ENCODE measurements around the gene GPR176. TPM values are rescaled to one million over a fixed set of nuclear protein-coding genes. Genes with fewer than 3 reads are reported as not detected.

The GPR176 gene
- total RNA-seq, 1 donor, result 173 TPM

GRCh38 chr15:39855400-39855799 is 64.7 kb downstream of the GPR176 start:
- H2AFZ ChIP-seq (ENCODE audit: low read length), result no peak overlapping the region
- no peak for DNase-seq (ENCODE audit: insufficient read length, low spot score, missing footprints)
- H3K4me3 ChIP-seq (ENCODE audit: insufficient read depth, low read length), result no peak overlapping the region
- H3K4me2 ChIP-seq (ENCODE audit: insufficient read depth, low read length), result no peak overlapping the region
- no peak for TF ChIP-seq CTCF (IDR thresholded peaks at IDR 0.05; ENCODE audit: extremely low read depth, low read depth, low read length)
- H4K20me1 ChIP-seq (ENCODE audit: insufficient read depth, low read length), result peaks cover 27% of the 10 kb centered on the region
- H3K4me1 ChIP-seq (ENCODE audit: insufficient read depth, low read length), result peaks cover 39% of the 10 kb centered on the region
- peaks cover 6% of the 10 kb centered on the region for H3K36me3 ChIP-seq (ENCODE audit: insufficient read depth, low read length)
- peaks cover 89% of the 10 kb centered on the region for H3K79me2 ChIP-seq (ENCODE audit: insufficient read depth, low read length)
- H3K27ac ChIP-seq (ENCODE audit: low read depth, low read length), result no peak overlapping the region
- H3K9me3 ChIP-seq (ENCODE audit: low read depth, low read length), result no peaks in the 10 kb centered on the region
- no peaks in the 10 kb centered on the region for H3K27me3 ChIP-seq (ENCODE audit: insufficient read depth, low read length)

- no peak for TF ChIP-seq CTCF (IDR thresholded peaks at IDR 0.05; ENCODE audit: extremely low read depth, low read depth, low read length)
- peaks cover 39% of the 10 kb centered on the region for H3K4me1 ChIP-seq (ENCODE audit: insufficient read depth, low read length)
- no peak overlapping the region for H3K4me3 ChIP-seq (ENCODE audit: insufficient read depth, low read length)
- peak overlapping the region; percentile 34 for H3K27ac ChIP-seq (ENCODE audit: low read depth, low read length)
- no peaks in the 10 kb centered on the region for H3K9me3 ChIP-seq (ENCODE audit: low read depth, low read length)
- peaks cover 27% of the 10 kb centered on the region for H4K20me1 ChIP-seq (ENCODE audit: insufficient read depth, low read length)
- no peaks in the 10 kb centered on the region for H3K27me3 ChIP-seq (ENCODE audit: insufficient read depth, low read length)
- H2AFZ ChIP-seq (ENCODE audit: low read length), result no peak overlapping the region
- peaks cover 90% of the 10 kb centered on the region for H3K79me2 ChIP-seq (ENCODE audit: insufficient read depth, low read length)
- peaks cover 6% of the 10 kb centered on the region for H3K36me3 ChIP-seq (ENCODE audit: insufficient read depth, low read length)
- DNase-seq (ENCODE audit: insufficient read length, low spot score, missing footprints), result no peak
- H3K4me2 ChIP-seq (ENCODE audit: insufficient read depth, low read length), result peak overlapping the region; percentile 7
Observed at GRCh38 chr15:39854161-39854560, 65.9 kb downstream of the GPR176 start.

GRCh38 chr15:39852250-39852649 is 67.8 kb downstream of the GPR176 start:
- Histone ChIP-seq H4K20me1 (ENCODE audit: insufficient read depth, low read length) (peaks cover 27% of the 10 kb centered on the region), H3K79me2 (ENCODE audit: insufficient read depth, low read length) (peaks cover 94% of the 10 kb centered on the region)

GRCh38 chr15:39851500-39852092 is 68.5 kb downstream of the GPR176 start:
- Histone ChIP-seq H3K4me2 (ENCODE audit: insufficient read depth, low read length) (no peak overlapping the region), H4K20me1 (ENCODE audit: insufficient read depth, low read length) (peaks cover 26% of the 10 kb centered on the region), H3K27ac (ENCODE audit: low read depth, low read length) (peak overlapping the region; percentile 68), H3K36me3 (ENCODE audit: insufficient read depth, low read length) (peaks cover 3% of the 10 kb centered on the region), H3K79me2 (ENCODE audit: insufficient read depth, low read length) (peaks cover 94% of the 10 kb centered on the region), H3K4me1 (ENCODE audit: insufficient read depth, low read length) (peaks cover 39% of the 10 kb centered on the region), H3K9me3 (ENCODE audit: low read depth, low read length) (no peaks in the 10 kb centered on the region), H3K27me3 (ENCODE audit: insufficient read depth, low read length) (no peaks in the 10 kb centered on the region), H2AFZ (ENCODE audit: low read length) (no peak overlapping the region), H3K4me3 (ENCODE audit: insufficient read depth, low read length) (no peak overlapping the region)
- TF ChIP-seq CTCF (IDR thresholded peaks at IDR 0.05; ENCODE audit: extremely low read depth, low read depth, low read length), result no peak
- DNase-seq (ENCODE audit: insufficient read length, low spot score, missing footprints), result no peak

More at GRCh38 chr15:39852250-39852649, 67.8 kb downstream of the GPR176 start:
- no peak for TF ChIP-seq CTCF (IDR thresholded peaks at IDR 0.05; ENCODE audit: extremely low read depth, low read depth, low read length)
- DNase-seq (ENCODE audit: insufficient read length, low spot score, missing footprints), result no peak
- H3K9me3 ChIP-seq (ENCODE audit: low read depth, low read length), result no peaks in the 10 kb centered on the region
- no peak overlapping the region for H3K4me2 ChIP-seq (ENCODE audit: insufficient read depth, low read length)
- H3K4me1 ChIP-seq (ENCODE audit: insufficient read depth, low read length), result peaks cover 39% of the 10 kb centered on the region
- H3K36me3 ChIP-seq (ENCODE audit: insufficient read depth, low read length), result peaks cover 6% of the 10 kb centered on the region
- H3K27ac ChIP-seq (ENCODE audit: low read depth, low read length), result peak overlapping the region; percentile 68
- H3K27me3 ChIP-seq (ENCODE audit: insufficient read depth, low read length), result no peaks in the 10 kb centered on the region
- H3K4me3 ChIP-seq (ENCODE audit: insufficient read depth, low read length), result no peak overlapping the region
- H2AFZ ChIP-seq (ENCODE audit: low read length), result no peak overlapping the region
